Stimulated activated CD8-positive, alpha-beta memory T cell treated with anti-CD3 and anti-CD28 coated beads, Interleukin-7, amount 100 ng/mL, for 24 hours (primary cell): ENCODE results near the gene HMG20B.
"Not testable (repeated sequence)": the region's sequence is repeated elsewhere in the genome, so short reads cannot be mapped to it uniquely, and the experiment has no call there.

Experiments
- DNase-seq: peaks from one replicate; pipeline ENCODE4 v3.0.0-alpha.2; 2020; ENCODE audit warnings: low read depth

HMG20B gene

DNA sequence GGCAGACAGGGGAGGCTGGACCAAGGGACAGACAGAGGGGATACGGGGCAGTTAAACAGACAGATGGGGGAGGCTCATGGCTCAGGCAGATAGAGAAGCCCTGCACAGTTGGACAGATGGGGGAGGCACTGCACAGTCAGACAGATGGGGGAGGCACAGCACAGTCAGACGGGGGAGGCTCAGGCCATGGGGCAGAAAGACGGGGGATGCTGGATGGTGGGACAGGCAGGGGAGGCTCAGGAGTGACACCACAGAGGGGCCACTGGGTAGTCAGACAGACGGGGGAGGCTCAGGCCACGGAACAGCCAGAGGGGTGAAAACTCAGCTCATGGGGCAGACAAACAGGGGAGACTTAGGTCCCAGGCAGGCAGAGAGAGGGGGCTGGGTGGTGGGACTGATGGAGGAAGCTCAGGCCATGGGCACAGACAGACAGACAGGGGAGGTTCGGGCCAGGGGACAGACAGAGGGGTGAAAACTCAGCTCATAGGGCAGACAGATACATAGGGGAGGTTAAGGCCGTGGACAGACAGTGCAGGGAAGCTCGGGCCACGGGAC, 16.2 kb upstream of the HMG20B start:
- no peak for DNase-seq

DNA sequence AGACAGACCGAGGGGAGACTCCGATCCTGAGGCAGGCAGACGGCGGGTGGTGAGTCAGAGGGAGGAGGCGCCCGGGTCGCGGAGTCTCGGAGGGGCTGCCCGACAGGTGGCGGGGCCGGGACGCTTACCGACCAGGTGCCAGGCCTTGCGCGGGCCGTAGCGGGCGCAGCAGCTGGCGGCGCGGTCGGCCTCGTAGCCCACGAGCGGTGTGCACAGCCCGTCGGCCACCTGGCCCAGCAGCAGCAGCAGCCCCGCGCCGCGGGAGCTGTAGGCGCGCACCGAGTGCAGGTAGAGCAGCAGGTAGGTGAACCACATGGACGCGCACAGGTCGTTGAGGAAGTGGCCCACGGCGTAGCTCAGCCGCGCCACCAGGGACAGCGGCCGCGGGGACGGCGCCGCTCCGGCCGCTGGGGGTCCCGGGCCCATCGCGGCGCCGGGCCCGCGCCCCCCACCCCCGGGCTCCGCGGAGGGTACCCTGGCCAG, 15.7 kb upstream of the HMG20B start:
- peak; percentile 30 for DNase-seq

DNA sequence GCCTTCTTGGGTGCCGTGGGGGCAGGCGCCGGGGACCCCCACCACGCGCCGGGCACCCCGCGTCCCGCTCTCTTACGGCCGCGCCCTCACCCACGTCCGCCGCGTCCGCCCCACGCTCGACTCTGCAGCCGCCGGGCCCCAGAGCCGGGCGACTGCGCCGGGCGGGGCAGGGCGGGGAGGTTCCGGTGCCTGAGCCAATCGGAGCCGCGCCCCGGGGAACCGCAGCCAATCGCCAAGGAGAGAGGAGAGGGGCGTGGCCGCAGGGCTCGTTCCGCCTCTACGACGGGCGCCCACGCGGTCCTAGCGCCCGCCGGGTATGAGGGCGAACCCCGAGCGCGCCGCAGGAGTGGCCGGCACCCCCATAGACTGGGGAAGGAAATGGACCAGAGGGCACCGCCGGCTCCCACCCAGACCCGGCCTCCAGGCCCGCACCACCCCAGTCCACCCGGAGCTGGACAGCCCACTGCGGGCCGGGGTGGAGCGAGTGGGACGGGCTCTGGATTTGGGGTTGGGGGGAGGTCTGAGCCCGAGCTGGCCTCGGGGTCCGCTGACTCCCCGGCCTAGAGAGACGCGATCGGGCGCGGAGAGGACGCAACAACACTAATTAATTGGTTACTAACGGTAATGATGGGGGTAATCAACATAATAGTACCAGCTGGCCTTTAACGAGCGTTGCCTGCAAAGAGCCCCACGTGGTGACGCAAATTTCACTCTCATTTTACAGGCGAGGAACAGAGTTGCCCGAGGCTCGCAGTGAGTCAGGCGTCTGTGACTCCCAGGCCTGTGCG, 15.1 kb upstream of the HMG20B start, which contains the start of gene MFSD12:
Gene MFSD12, minus strand, starts transcription at position 126 of the 788 bp plus-strand sequence. CDS start 183 bp downstream, outside the sequence.
- DNase-seq = peak; percentile 92

DNA sequence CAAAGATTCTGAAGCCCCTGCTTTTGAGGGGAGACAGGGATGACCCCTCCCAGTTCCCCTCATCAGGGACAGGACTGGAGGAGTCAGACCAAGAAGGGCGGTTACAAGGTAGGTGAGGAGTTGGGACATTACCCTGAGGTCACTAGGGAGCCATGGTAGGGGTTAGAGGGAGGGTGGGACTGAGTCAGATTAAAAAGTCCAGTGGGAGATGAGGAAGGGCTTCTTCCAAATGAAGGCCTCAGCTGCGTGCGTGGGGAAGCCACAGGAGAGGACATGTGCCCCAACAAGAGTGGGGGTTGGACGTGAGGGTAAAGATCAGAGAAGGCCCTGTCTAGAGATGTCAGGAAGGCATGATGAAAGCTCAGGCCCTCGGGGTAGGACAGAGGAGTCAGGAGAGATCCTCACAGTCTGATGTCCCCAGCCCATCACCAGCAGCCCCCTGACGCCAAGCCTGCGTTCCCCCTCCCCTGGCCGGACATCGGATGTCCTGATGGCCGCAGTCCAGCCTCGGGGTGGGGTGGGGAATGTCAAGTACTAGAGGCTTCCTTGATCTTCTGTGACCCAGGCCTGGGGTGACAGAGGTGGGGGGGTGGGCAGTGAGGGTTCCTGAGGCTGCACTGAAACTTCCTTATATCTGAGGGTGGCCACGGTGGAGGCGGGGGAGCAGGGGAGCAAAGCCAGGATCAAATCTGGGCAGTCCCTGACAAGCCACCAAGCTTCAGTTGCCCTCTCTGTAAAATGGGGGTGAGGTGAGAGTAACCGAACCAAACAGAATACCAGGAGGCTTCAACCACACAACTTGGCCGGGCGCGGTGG, 8.8 kb upstream of the HMG20B start:
- no peak for DNase-seq

DNA sequence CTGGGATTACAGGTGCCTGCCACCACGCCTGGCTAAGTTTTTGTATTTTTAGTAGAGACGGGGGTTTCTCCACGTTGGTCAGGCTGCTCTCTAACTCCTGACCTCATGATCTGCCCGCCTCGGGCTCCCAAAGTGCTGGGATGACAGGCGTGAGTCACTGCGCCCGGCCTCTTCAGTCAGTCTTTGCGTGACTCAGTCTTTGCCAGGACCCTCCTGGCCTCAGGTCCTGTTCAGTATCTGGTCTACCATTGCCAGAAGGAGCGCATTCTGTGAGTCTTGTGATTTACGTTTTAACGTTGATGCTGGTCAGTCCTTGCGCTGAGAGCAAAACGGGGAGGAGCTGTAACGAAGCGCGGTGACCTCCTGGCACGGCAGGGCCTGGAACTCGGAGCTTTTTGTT, 7.6 kb upstream of the HMG20B start:
- DNase-seq = no peak

DNA sequence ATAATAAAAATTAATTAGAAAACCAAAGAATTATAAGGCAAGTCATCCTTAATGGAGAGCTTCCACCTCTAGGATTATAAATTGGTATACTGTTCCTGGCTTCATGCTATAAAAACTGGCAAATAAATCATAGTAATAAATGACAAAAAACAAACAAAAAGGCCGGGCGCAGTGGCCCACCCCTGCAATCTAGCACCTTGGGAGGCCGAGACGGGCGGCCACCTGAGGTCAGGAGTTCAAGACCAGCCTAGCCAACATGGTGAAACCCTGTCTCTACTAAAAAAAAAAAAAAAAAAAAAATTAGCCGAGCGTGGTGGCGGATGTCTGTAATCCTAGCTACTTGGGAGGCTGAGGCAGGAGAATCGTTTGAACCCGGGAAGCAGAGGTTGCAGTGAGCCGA, 2.7 kb upstream of the HMG20B start:
- not testable (repeated sequence) for DNase-seq

DNA sequence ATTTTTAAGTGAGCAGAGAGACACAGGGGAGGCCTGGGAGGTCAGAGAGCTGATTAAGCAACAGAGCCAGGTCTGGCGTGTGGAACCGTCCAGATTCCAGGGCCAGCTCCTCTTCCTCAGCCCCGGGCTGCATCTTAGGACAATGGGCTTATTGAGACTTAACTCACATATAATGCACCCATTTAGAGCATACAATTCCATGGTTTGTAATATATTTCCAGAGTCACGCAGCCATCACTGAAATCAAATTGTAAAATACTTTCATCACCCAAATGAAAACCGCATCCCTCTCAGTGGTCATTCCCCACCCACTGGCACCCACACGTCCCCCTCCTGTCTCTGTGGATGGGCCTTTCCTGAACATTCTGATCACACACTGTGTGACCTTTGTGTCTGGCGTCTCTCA, 2.1 kb upstream of the HMG20B start:
- no peak for DNase-seq

DNA sequence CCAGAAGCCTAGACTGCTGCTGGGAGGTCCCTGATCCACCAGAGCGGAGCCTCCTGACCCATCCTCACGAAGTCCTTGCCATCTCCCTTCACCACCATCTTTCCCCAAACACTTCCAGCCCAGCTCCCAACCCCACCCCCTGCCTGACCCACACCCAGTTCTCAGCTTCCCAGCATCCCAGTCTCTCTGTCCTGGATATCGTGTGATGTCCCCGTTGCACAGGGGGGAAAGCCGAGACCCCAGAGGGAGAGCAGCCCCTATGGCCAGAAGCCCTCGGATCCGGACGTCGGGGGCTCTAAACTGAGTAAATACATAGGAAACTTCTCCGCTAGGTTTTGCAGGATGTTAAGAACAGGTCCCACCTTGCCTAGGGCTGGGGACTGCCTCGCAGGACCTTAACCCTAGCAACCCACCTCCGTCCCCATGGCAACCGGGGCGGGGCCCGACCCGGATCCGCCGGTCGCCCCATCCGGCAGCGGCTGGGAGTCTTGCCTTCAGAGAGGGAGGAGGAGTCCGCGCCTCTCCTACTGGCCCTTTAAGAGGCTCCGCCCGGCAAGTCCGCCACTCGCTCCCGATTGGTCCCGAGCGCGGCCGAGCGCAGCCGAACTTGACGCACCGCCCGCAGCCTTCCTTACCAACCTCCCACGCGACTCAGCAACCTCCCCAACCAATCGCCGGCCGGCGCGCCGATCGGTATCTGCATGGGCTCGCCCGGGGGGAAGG, 451 bp upstream of the HMG20B start:
- peak; percentile 98 for DNase-seq

DNA sequence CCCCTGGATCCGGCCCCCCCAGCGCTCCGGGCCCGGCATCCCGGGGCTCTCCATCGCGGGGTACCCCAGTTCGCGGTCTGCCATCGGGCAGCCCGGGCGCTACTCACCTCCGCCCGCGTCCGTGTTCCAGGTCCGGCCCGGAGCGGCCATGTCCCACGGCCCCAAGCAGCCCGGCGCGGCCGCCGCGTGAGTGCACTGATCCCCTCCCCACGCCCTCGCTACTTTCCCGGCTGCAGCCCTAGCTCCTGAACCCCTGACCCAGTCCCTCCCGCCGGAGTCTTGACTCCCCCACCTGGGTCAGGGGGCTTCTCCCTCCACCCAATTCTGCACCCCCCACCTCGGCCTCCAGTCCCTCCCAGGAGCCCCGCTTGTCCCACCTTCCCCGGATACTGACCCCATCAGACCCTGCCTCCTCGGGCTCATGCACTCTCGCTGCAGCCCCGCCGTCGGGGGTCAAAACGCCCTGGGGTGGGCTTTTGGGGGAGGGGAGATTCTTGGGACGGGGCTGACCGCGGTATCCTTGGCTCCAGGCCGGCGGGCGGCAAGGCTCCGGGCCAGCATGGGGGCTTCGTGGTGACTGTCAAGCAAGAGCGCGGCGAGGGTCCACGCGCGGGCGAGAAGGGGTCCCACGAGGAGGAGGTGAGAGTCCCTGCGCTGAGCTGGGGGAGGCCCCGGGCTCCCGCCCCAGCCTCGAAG, 566 bp downstream of the HMG20B start:
- no peak for DNase-seq

DNA sequence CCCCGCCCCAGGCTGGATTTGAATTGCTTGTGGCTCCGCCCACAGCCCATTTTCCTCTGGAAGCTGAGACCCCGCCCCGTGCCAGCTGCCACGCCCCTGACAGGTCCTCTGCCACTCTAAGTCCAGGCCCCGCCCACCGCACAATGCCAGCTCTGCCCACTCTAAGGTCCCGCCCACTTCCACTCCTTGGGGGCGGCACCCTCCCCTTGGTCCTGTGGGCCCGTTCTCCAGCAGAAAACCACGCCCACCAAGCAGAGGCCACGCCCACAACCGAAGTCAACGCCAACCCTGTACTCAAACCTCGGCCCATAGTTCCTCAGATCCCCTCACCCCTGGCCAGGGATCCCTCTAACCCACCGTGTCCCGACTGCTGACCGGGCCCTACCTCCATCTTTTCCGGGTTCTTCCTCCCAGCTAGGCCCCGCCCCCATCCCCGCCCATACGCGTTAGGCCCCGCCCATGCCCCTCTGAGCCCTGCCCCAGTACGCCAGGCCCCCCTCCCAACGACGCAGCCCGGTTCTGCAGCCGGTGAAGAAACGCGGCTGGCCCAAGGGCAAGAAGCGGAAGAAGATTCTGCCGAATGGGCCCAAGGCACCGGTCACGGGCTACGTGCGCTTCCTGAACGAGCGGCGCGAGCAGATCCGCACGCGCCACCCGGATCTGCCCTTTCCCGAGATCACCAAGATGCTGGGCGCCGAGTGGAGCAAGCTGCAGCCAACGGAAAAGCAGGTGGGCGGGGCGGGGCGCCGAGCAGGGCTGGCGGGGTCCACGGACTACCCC, 1.3 kb downstream of the HMG20B start:
- DNase-seq = peak; percentile 64

DNA sequence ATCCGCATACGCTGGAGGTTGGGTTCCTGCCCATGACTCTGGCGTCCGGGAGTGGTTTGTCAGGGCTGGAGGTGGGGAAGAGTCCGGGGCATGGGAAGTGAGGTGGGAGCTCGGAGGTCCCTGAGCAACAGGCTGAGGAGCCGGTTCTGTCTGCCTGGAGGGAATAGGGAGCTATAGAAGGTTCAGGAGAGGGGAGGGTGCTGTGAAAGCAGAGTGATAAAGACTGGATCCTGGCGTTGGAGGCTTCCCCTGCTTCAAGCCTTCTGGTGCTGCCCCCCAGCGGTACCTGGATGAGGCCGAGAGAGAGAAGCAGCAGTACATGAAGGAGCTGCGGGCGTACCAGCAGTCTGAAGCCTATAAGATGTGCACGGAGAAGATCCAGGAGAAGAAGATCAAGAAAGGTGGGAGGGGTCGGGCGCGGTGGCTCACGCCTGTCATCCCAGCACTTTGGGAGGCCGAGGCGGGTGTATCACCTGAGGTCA, 2.6 kb downstream of the HMG20B start:
- no peak for DNase-seq

DNA sequence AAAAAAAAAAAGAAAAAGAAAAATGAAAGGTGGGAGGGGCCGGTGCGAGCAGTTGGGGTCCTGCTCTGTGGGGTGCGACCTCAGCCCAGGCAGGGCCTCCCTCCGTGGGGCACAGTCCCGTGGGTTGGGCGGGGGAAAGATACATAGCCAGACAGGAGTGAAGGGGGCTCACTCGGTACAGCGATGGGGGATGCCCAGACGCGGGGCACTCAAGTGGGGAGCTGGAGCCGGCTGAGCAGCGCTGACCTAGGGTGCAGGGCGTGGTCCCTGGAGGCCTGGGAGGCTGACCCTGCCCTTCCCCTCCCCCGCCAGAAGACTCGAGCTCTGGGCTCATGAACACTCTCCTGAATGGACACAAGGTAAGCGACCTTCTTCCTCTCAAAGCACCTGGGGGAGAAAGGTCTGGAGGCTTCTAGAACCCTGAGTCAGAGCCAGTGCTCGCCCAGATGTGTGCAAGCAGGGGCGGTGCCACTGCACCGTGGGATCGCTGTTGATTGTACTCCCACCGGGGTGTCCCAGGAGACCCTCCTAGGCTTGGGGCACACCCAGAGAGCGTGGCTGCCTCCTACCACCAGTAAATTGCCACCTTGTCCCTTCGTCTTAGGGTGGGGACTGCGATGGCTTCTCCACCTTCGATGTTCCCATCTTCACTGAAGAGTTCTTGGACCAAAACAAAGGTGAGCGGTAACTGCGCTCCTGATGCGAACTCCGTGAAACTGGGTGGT, 3.4 kb downstream of the HMG20B start:
- DNase-seq = no peak

DNA sequence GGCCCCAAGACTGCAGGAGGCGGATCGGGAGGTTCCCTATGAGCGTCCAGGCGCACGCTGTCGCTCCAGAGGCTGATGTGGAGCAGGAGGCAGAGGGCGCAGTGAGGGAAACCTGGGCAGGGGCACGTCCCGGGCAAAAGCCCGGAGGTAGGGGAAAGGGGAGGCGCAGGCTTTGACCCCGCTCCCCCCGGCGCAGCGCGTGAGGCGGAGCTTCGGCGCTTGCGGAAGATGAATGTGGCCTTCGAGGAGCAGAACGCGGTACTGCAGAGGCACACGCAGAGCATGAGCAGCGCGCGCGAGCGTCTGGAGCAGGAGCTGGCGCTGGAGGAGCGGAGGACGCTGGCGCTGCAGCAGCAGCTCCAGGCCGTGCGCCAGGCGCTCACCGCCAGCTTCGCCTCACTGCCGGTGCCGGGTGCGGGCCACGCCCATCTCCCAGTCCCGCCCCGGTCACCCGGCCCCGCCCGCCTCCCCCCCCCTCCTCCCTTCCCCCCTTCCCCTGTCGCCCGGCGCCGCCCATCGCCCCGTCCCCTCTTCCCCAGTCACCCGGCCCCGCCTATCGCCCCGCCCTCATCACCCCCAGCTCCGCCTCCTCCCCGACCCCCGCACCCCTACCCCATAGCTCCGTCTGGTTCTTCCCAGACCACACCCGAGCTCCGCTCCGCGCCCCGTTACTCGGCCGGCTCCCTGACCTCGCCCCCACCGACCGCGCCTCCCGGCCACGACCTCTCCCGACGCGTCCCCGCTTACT, 4.1 kb downstream of the HMG20B start:
- no peak for DNase-seq

DNA sequence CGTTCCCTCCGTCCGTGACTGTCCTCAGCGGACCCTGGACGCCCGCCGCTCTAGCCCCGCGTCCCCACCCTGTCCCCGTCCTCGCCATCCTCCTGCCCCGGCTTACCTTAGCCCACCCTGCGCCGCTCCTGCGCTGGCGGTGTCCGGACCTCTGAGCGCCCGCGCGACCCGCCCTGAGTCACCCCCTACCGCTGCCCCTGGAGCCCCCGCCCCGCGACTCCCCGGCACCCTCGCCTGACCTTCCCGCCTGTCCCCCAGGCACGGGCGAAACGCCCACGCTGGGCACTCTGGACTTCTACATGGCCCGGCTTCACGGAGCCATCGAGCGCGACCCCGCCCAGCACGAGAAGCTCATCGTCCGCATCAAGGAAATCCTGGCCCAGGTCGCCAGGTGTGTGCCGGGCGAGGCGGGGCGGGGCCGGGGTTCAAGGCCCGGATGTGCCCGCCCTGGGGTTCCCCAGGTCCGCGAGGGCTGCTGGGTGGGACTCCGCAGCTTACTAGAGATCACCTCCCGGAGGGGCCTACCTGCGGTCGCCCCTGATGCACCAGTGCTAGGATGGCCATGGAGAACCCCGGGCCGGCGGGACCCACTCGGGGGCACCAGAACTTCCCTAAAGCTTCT, 5.1 kb downstream of the HMG20B start:
- no peak for DNase-seq

DNA sequence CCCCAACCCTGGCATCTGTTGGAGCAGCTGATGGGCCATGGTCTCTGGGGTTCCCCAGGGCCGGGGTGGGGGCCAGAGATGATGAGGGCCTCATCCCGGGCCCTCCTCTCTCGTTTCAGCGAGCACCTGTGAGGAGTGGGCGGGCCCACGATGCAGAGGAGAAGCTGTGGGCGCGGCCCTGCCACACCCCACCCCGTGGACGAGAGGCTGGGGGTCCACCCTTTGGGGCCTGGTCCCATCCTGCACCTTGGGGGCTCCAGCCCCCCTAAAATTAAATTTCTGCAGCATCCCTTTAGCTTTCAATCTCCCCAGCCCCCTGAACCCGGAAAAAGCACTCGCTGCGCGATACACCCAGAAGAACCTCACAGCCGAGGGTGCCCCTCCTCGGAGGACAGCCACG, 5.6 kb downstream of the HMG20B start:
- no peak for DNase-seq

DNA sequence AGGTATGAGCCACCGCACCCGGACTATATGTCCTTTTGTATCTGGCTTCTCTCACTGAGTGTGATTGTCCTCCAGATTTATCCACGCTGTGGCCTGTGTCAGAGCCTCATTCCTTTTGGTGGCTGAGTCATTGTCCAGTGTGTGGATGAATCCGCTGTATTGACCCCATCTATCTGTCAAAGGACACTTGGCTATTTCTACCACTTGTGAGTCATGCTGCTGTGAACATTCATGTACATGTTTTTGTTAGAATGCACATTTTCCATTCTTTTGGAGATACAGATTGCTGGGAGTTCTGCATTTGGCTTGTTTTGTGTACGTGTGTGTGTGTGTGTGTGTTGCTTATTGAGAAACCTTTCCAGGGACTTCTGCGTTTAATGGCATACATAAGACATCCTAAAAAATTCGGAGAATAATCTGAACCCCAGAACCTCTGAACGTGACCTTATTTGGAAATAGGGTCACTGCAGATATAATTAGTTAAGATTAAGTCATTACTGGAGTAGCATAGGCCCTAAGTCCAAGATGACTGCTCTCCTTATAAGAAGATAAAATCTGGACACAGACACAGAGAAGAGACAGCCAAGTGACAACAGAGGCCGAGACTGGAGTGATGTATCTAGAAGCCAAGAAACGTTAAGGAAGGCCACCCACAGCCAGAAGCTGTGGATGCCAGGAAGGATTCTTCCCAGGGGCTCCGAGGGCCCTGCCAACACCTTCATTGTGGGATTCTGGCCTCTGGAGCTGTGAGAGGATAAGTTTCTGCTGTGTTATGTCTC, 7.6 kb downstream of the HMG20B start:
- no peak for DNase-seq

DNA sequence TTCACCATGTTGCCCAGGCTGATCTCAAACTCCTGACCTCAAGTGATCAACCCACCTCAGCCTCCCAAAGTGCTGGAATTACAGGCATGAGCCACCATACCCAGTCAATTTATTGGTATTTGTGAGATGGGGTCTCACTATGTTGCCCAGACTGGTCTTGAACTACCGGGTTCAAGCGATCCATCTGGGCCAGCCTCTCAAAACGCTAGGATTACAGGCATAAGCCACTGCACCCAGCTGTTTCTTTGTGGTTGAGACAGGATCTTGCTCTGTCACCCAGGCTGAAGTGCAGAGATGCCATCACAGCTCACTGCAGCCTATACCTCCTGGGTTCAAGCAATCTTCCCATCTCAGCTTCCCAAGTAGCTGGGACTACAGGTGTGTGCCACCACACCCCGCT, 9.0 kb downstream of the HMG20B start:
- not testable (repeated sequence) for DNase-seq
